DOHH2 (cell line): Measurements from ENCODE around the gene ADI1.

ENCODE experiments used
- EZH2phosphoT487 ChIP-seq: fragments of 200-600 bp; sonication (generic); IDR thresholded peaks from 2 replicates; pipeline ENCODE4 v1.6.1; 2017; ENCODE audit warnings: borderline replicate concordance, mild to moderate bottlenecking, antibody characterized with exemption, low read length, moderate library complexity, mixed read lengths
- TF ChIP-seq, protein P1 (sequence below): fragments of 200-600 bp; sonication (generic); IDR thresholded peaks from one replicate; pipeline ENCODE4 v1.5.1; 2014; ENCODE audit warnings: antibody characterized with exemption, mild to moderate bottlenecking, low read depth, low read length; ENCODE audit not compliant: poor library complexity, severe bottlenecking

DNA sequence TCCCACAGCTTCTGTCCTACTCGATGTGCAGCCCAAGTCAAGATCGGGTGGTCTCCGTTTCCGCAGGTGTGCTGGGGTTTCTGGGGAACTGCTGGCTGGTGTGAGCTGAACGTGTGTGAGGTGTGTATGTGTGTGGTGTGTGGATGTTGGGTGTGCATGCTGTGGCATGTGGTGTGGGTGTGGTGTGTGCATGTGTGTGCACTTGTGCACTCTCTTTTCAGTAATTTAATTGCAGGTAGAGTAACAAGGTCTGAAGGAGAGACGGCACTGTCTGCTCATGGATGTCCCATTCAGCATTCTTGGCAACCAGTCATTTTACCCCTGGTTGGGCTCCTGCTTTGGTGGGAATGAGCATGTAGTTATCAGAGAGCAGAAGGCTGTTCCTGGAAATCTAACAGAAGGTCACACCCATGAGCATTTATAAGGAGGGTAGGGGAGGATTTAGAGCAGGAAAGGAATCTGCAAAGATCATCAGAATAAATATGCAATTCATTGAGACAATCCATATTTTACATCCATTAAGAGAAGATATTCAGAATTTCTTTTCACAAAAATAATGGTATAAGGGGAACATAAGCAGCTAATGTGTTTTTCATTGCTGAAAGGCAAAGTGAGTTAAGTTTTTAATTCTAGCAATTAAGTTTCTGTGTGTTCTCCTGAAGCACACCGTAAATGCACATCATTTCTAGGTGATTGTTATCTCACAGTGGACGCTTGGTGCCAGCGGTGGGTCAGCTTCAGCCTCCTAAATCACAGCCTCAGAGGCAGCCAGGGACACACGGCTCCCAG lies 60.7 kb downstream of the ADI1 start:
- TF ChIP-seq, protein P1, sequence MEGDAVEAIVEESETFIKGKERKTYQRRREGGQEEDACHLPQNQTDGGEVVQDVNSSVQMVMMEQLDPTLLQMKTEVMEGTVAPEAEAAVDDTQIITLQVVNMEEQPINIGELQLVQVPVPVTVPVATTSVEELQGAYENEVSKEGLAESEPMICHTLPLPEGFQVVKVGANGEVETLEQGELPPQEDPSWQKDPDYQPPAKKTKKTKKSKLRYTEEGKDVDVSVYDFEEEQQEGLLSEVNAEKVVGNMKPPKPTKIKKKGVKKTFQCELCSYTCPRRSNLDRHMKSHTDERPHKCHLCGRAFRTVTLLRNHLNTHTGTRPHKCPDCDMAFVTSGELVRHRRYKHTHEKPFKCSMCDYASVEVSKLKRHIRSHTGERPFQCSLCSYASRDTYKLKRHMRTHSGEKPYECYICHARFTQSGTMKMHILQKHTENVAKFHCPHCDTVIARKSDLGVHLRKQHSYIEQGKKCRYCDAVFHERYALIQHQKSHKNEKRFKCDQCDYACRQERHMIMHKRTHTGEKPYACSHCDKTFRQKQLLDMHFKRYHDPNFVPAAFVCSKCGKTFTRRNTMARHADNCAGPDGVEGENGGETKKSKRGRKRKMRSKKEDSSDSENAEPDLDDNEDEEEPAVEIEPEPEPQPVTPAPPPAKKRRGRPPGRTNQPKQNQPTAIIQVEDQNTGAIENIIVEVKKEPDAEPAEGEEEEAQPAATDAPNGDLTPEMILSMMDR = no peak
- no peak for TF ChIP-seq EZH2phosphoT487
